NK-92 treated with Interleukin-12 subunit alpha and Interleukin-12 subunit beta, amount 100 ng/mL, for 24 hours (cell line): ENCODE data around the gene LRRC42.

ENCODE experiments used
- DNase-seq: peaks from one replicate; lab custom pipeline; 2025; lab: John Stamatoyannopoulos, UW

Gene LRRC42

GRCh38 chr1:54004481-54005049 is 58.4 kb downstream of the LRRC42 start:
- DNase-seq, result no peak

DNA sequence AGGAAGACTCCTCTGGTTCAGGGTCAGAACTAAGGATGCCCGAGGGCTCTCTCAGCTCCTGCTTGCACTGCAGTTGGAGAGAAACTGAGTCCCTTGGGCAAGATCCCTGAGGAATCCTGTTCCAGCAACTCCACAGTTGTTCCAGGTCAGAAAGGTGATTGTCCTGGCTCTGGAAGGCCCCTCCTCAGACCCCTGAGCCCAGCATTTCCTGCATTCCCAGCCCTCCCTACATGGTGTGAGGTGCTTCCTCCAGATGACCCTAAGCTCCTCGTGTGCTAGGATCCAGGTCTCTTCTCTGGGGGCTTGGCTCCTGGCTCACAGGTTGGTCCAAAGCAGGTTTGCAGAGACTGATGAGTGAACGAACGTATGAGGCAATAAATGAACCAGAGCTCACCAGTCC is 60.4 kb downstream of the LRRC42 start:
- no peak for DNase-seq

DNA sequence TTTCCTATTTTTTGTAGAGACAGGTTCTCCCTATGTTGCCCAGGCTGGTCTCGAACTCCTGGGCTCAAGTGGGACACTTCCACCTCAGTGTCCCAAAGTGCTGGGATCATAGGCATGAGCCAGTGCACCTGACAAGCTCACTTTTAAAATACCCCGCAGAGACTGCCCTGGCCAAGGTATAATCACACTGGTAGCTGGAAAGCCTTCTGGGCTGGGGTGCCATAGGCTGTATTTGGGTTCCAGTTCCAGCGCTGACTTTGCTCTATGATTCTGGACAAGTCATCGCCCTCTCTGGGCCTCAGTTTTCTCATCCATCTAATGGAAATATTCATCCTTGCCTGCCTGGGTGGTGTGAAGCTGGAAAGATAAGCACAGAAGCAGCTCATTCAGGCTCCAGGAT is 61.5 kb downstream of the LRRC42 start:
- no peak for DNase-seq

- no peak for DNase-seq
These were observed 62.7 kb downstream of the LRRC42 start for GRCh38 chr1:54008876-54009275.

- DNase-seq, result no peak
These were observed 63.3 kb downstream of the LRRC42 start for GRCh38 chr1:54009406-54009805.

- no peak for DNase-seq
These were observed 64.4 kb downstream of the LRRC42 start for GRCh38 chr1:54010415-54011117.

- DNase-seq, result no peak
These were observed 65.3 kb downstream of the LRRC42 start for GRCh38 chr1:54011316-54012007.

DNA sequence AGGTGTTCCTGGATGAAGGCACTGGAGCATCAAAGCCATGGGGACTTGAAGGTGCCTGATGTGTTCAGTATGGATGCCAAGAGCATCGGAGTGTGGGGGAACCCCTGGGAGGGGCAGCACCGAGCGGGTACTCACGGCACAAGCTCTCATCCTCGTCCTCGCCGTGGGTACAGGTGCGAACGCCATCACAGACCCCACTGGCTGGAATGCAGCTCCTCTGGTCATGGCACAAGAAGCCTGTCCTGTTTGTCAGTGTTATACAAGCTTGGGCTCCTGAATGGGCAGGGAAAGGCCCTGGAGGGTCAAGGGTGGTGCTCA is 65.8 kb downstream of the LRRC42 start:
- DNase-seq, result no peak

DNA sequence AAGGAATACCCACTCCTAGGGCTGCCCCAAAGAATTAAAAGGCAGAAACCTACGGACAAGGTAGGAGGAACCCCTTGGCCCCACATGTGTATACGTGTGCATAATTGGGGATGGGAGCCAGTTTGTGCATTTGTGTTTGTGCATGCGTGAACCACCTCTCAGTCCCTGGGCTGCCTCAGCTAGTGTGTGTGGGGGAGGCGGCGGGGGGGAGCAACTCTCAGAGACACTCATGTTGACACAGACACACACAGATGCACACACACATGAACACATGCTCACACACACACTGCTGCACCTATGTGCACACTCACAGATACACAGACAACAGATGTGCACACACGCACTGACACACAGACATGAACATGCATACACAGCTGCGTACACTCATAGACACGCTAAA is 66.7 kb downstream of the LRRC42 start:
- no peak for DNase-seq

GRCh38 chr1:54013393-54014008 is 67.4 kb downstream of the LRRC42 start:
- no peak for DNase-seq

DNA sequence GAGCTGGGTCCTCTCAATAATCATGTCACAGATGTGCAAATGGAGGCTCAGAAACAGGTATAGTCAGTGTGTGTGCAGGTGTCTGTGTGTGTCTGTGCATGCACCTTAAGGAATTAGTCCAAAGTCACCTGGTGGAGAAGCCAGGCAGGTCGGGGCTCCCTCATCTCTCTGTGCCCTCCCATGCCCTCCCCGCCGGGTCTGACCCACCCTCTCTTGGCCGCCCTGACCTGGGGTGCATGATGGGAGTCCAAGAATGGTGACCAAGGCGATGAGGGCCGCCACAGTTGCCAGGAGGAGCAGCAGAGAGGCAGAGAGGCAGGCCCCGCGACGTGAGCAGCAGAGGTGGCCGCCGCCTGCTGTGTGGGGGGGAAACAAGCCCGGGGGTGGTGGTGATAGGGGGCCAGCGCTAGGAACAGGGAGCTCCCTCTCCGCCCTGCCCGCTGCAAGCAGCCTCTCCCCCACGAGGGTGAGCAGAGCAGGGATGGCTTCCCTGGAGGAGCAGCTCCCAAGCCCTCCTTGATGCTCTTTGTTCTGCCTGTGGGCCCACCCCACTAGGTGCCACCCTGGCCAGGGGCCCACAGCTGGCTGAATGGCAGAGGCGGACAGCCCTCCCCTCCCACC is 68.0 kb downstream of the LRRC42 start:
- DNase-seq, result no peak

DNA sequence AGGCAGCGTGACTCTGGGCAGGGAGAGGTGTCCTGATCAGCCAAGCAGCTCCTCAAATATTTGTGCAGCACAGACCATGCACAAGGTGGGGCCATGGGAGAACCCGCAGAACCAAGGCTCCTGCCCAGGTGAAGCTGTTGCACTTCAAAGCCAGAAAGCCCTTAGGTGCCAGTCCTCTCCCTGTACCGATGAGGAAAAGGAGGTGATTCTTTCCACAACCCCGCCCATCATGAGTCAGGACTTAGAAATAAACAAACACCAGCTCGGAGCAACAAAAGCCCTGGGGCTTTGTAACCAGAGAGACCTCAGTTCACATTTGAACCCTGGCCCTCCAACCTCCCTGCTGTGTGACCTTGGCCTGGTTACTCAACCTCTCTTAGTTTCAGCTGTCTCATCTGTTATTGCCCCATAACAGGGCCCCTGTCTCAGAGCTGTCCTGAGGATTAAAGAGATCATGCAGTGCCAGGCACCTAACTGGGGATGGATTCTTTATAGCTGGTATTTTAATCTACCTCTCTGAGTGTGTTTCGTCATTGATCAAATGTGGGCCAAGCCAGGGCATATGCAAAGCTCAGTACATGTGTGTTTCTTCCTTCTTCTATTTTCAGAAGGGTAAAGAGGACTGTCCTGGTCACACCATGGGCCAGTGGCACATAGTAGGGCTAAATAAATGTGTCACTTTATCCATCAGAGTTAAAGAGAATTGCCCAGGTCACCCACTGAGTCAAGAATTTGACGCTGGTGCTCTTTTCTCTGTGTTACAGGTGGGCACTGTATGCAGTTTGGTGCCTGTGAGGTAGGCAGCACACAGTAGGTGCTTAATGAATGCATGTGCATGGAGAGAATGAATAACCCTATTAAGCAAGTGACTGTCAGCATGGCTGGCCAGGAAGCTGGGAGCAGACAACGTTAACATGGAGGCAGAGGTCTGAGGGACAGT is 70.5 kb downstream of the LRRC42 start:
- no peak for DNase-seq
